Measurements from ENCODE around the gene CTXN1.

CTXN1 gene

GRCh38 chr19:7931221-7932061 is 5.5 kb upstream of the CTXN1 start:
- ChIA-PET POLR2A (interaction anchor here (1.1 to 5.8 kb wide), 3 partner anchors 8 to 11 kb away, joined by 3 to 60 read pairs (median 35); partner anchors contain the start of genes SNAPC2 and TIMM44), CTCF (interaction anchor here (1.0 to 3.5 kb wide), 3 partner anchors 8 to 12 kb away, joined by 3 to 25 read pairs (median 4); partner anchors contain the start of gene TIMM44)
- H3K9me3 ChIP-seq (ENCODE audit: control insufficient read depth, insufficient read depth, low read depth, low read length): no peaks in the 10 kb centered on the region
- H3K27ac ChIP-seq (ENCODE audit: extremely low read depth, low read depth, low read length): no peak overlapping the region
- peaks cover 13 to 73% of the 10 kb centered on the region in 2 experiments; a peak in 2 of 3 replicates for H3K36me3 ChIP-seq (ENCODE audit: control insufficient read depth in 2 of 2, insufficient read depth in 1 of 2, low read length in 2 of 2)
- H3K4me1 ChIP-seq (ENCODE audit: control insufficient read depth, insufficient read depth, low read length): peaks cover 14% of the 10 kb centered on the region
- no peak overlapping the region for H3K4me3 ChIP-seq (ENCODE audit: low read depth, low read length)
- no peak for TF ChIP-seq ZFP69B (tag by site-specific recombination; IDR thresholded peaks at IDR 0.05)
- no peak for TF ChIP-seq ZNF2 (tag by site-specific recombination; IDR thresholded peaks at IDR 0.05)
- TF ChIP-seq ZNF138 (tag by site-specific recombination; IDR thresholded peaks at IDR 0.05; ENCODE audit: borderline replicate concordance): no peak
- no peak for TF ChIP-seq ZNF155 (tag by site-specific recombination; IDR thresholded peaks at IDR 0.05)
- TF ChIP-seq ZNF10 (tag by site-specific recombination; IDR thresholded peaks at IDR 0.05): no peak
- no peak for TF ChIP-seq ATF2 (tag by site-specific recombination; IDR thresholded peaks at IDR 0.05; ENCODE audit: low read depth)
- TF ChIP-seq ZNF184 (tag by site-specific recombination; IDR thresholded peaks at IDR 0.05): no peak
- TF ChIP-seq ZNF792 (tag by site-specific recombination; IDR thresholded peaks at IDR 0.05): no peak
- TF ChIP-seq HOXD13 (CRISPR knock-in tag; IDR thresholded peaks at IDR 0.05; ENCODE audit: borderline replicate concordance): no peak
- TF ChIP-seq OSR2 (tag by site-specific recombination; IDR thresholded peaks at IDR 0.05): no peak
- no peak for TF ChIP-seq ZFP3 (tag by site-specific recombination; IDR thresholded peaks at IDR 0.05; ENCODE audit: low read depth)
- TF ChIP-seq ZNF561 (tag by site-specific recombination; IDR thresholded peaks at IDR 0.05; ENCODE audit: borderline replicate concordance): no peak
- TF ChIP-seq SP3 (tag by site-specific recombination; IDR thresholded peaks at IDR 0.05): no peak
- TF ChIP-seq ZBTB49 (tag by site-specific recombination; IDR thresholded peaks at IDR 0.05; ENCODE audit: low read depth): no peak
- TF ChIP-seq ZNF133 (tag by site-specific recombination; IDR thresholded peaks at IDR 0.05): no peak
- TF ChIP-seq SCRT2 (tag by site-specific recombination; IDR thresholded peaks at IDR 0.05): 0 out of 2 replicates have a peak, but pooled peaks have one; percentile 29
- TF ChIP-seq ZNF248 (tag by site-specific recombination; IDR thresholded peaks at IDR 0.05): no peak
- TF ChIP-seq ZNF791 (tag by site-specific recombination; IDR thresholded peaks at IDR 0.05): no peak
- no peak for TF ChIP-seq ZNF596 (tag by site-specific recombination; IDR thresholded peaks at IDR 0.05)
- TF ChIP-seq ZNF140 (tag by site-specific recombination; IDR thresholded peaks at IDR 0.05): no peak
- no peak for TF ChIP-seq TCF7L2 (IDR thresholded peaks at IDR 0.05; ENCODE audit: borderline replicate concordance, low read depth, low read length)
- TF ChIP-seq GLIS2 (tag by site-specific recombination; IDR thresholded peaks at IDR 0.05): peak; percentile 69
- TF ChIP-seq ZBTB48 (tag by site-specific recombination; IDR thresholded peaks at IDR 0.05): no peak
- TF ChIP-seq KLF8 (tag by site-specific recombination; IDR thresholded peaks at IDR 0.05): 0 out of 2 replicates have a peak, but pooled peaks have one; percentile 11
- TF ChIP-seq PBX3 (CRISPR knock-in tag; IDR thresholded peaks at IDR 0.05): no peak
- no peak for TF ChIP-seq ZNF280D (tag by site-specific recombination; IDR thresholded peaks at IDR 0.05)
- no peak for TF ChIP-seq ZNF571 (tag by site-specific recombination; IDR thresholded peaks at IDR 0.05)
- no peak for TF ChIP-seq SCRT1 (tag by site-specific recombination; IDR thresholded peaks at IDR 0.05; ENCODE audit: borderline replicate concordance)
- no peak for TF ChIP-seq KLF9 (tag by site-specific recombination; IDR thresholded peaks at IDR 0.05; ENCODE audit: low read depth)
